ENCODE measurements around the gene CTSD.
"Not testable (repeated sequence)": the region's sequence is repeated elsewhere in the genome, so short reads cannot be mapped to it uniquely, and the experiment has no call there.

CTSD gene

GRCh38 chr11:1763796-1764661, at the start of gene CTSD:
CTSD (minus strand) TSS chr11:1763927; CDS start chr11:1763859, 68 bp downstream.
- DNase-seq (ENCODE audit: low read depth in 4 of 4, low spot score in 1 of 4): peak; percentile 78 to 90 (median 83)

GRCh38 chr11:1813356-1813755, 49.6 kb upstream of the CTSD start:
- DNase-seq (ENCODE audit: low read depth in 4 of 4, low spot score in 1 of 4): not testable (repeated sequence)

DNA sequence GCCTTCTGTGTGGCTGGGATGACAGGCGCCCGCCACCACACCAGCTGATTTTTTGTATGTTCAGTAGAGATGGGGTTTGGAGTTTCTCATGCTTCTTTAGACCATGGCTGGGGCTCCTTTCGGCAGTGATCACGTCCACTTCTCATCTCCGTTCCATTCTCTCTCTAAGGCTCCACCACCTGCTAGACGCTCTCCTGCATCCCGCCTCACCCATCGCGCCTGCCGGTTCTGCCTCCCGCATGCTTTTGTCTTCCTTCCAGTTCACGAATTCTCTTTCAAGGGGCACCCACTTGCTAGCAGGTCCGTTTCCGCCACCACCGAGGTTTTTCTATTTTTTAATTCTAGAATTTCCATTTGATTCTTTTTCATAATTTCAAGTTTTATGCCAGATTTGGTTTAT, 49.1 kb upstream of the CTSD start:
- DNase-seq (ENCODE audit: low read depth in 4 of 4, low spot score in 1 of 4): no peak

DNA sequence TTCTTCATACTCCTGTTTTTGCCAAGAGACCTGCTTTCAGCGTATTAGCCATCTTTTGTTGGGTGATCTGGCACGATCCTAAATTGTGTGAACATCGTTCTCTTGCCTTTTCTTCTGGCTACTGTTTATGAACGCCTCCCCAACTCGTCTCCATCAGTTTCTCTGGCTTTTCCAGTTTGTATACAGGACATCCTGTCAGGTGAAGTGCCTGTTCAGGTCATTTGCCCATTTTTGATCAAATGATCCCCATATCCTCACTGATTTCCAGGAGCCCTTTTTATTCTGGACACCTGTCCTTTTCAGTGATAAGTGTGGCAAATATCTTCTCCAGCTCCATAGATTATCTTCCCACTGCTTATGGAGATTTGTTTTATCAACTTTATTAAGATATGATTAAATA, 48.5 kb upstream of the CTSD start:
- DNase-seq (ENCODE audit: low read depth in 4 of 4, low spot score in 1 of 4): no peak

GRCh38 chr11:1810761-1811160, 47.0 kb upstream of the CTSD start:
- no peak for DNase-seq (ENCODE audit: low read depth in 4 of 4, low spot score in 1 of 4)

GRCh38 chr11:1807264-1807995, 43.7 kb upstream of the CTSD start:
- no peak for DNase-seq (ENCODE audit: low read depth in 4 of 4, low spot score in 1 of 4)

GRCh38 chr11:1805525-1805924, 41.8 kb upstream of the CTSD start:
- DNase-seq (ENCODE audit: low read depth in 4 of 4, low spot score in 1 of 4): no peak

GRCh38 chr11:1803835-1804519, 40.2 kb upstream of the CTSD start:
- DNase-seq (ENCODE audit: low read depth in 4 of 4, low spot score in 1 of 4): not testable (repeated sequence)

GRCh38 chr11:1803246-1803645, 39.5 kb upstream of the CTSD start:
- no peak for DNase-seq (ENCODE audit: low read depth in 4 of 4, low spot score in 1 of 4)

DNA sequence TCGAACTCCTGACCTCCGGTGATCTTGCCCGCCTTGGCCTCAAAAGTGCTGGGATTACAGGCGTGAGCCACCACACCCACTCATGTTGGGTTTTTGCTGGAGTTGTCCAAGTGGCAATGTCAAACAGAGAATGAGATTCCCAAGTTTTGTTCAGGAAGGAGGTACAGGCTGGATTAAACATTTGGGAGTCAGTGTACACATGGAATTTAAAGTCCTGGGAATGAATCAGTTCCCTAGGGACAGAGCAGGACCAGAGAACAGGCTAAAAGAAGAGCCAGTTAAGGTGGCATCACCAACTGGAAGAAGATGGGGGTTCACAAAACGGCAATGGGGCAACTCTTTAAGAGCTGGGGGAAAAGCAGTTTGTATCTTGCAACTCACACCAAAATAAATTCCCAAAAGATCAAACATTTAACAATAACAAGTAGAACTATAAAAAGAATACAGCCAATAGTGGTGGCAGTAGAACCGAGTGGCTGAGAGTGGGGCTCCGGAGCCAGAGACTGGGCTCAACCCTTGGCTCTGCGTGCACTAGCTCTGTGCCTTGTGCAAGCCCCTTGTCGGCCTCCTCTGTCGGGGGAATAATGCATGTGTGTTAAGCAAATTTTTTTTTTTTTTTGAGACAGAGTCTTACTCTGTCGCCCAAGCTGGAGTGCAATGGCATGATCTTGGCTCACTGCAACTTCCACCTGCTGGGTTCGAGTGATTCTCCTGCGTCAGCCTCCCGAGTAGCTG, 33.8 kb upstream of the CTSD start:
- no peak for DNase-seq (ENCODE audit: low read depth in 4 of 4, low spot score in 1 of 4)

- DNase-seq (ENCODE audit: low read depth in 4 of 4, low spot score in 1 of 4): no peak
These were observed 32.8 kb upstream of the CTSD start for GRCh38 chr11:1796413-1797011.

GRCh38 chr11:1793081-1793480, 29.4 kb upstream of the CTSD start:
- DNase-seq (ENCODE audit: low read depth in 4 of 4, low spot score in 1 of 4): no peak

DNA sequence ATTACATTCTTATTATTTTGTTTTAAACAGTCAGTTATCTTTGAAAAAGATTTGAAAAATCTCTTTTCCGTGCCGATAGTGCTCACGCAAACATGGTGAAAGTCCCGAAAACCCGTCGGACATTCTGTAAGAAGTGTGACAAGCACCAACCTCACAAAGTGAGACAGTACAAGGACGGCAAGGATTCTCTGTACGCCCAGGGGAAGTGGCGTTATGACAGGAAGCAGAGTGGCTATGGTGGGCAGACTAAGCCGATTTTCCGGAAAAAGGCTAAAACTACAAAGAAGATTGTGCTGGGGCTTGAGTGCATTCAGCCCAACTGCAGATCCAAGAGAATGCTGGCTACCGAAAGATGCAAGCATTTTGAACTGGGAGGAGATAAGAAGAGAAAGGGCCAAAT, 28.7 kb upstream of the CTSD start:
- no peak for DNase-seq (ENCODE audit: low read depth in 4 of 4, low spot score in 1 of 4)

GRCh38 chr11:1791912-1792311, 28.2 kb upstream of the CTSD start:
- DNase-seq (ENCODE audit: low read depth in 4 of 4, low spot score in 1 of 4): no peak

- no peak for DNase-seq (ENCODE audit: low read depth in 4 of 4, low spot score in 1 of 4)
These were observed 22.7 kb upstream of the CTSD start for GRCh38 chr11:1786466-1786865.

GRCh38 chr11:1785749-1786413, 22.2 kb upstream of the CTSD start:
- no peak for DNase-seq (ENCODE audit: low read depth in 4 of 4, low spot score in 1 of 4)

DNA sequence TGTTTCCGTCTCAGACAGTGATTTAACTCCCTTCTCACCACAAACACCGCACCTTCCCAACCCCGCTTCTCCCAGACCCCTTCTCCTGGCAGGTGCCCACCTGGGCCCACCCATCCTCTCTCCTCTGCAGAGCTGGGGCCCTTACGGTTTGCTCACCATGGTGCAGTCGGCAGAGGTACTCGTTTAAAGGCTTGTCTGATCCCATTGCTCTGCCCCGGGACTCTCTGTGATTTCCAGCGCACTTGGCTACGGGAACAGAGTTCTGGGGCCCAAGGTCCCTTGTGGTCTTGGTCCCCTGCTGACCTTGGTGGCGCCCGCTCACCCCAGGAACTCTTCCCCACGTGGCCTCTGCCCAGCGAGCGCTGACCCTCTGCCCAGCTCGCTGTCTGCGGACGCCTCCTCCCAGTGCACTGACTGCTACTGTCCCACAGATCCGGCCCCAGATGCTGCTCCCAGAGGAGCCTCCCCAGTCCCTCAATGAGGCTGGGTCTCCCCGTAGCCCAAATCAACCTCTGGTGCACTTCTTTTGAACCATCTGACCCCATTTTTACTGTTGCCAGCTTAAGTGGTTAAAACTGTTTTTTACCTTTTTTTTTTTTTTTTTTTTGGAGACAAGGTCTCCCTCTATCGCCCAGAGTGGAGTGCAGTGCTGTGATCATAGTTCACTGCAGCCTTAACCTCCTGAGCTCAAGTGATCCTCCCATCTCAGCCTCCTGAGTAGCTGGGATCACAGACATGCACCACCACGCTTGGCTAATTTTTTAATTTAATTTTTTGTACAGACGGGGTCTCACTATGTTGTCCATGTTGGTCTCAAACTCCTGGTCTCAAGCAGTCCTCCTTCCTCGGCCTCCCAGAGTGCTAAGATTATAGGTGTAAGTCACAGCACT, 21.3 kb upstream of the CTSD start:
- DNase-seq (ENCODE audit: low read depth in 4 of 4, low spot score in 1 of 4): no peak

- DNase-seq (ENCODE audit: low read depth in 4 of 4, low spot score in 1 of 4): no peak
These were observed 20.2 kb upstream of the CTSD start for GRCh38 chr11:1783725-1784529.
